Stimulated activated CD4-positive, alpha-beta T cell treated with anti-CD3 and anti-CD28 coated beads, Interleukin-15, amount 100 ng/mL, for 48 hours (primary cell): ENCODE measurements around the gene PSTK.

Source experiments
- DNase-seq, 2 donors: peaks; one replicate each; pipeline ENCODE4 v3.0.0-alpha.2; 2020; ENCODE audit warnings: low read depth in 2 of 2

Gene PSTK, protein sequence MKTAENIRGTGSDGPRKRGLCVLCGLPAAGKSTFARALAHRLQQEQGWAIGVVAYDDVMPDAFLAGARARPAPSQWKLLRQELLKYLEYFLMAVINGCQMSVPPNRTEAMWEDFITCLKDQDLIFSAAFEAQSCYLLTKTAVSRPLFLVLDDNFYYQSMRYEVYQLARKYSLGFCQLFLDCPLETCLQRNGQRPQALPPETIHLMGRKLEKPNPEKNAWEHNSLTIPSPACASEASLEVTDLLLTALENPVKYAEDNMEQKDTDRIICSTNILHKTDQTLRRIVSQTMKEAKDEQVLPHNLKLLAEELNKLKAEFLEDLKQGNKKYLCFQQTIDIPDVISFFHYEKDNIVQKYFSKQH

DNA sequence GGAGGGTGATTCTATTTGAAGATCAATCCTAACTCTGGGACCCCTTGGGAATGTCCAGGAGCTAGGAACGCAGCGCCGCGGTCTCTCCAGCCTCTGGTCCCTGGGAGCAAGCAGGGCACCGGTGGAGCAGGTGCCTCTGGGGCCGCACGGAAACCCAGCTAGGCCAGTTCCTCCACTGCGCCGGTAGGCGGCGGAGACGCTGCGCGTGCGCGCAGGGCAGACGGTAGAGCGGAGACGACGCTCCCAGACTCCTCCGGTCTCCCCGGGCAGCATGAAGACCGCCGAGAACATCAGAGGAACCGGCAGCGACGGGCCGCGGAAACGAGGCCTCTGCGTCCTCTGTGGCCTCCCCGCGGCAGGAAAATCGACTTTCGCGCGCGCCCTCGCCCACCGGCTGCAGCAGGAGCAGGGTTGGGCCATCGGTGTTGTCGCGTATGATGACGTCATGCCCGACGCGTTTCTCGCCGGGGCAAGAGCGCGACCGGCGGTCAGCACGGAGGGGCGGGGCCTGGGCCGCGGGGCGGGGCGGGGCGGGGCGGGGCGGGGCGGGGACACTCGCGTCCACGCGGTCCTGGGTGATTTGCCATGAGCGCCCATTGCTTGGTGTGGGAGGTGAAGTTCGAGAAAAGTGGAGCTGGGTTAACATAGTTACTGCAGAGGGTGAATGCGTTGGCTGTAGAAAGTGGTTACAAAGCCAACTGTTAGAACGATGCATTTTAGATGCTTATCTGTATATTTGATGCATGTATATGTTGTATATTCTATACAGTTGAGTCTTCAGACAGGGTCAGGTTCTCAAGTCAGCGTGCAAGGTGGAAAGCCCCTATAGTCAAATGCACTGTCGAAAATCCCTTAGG, at the start of gene PSTK:
Gene PSTK, plus strand, starts transcription at position 193 of the 857 bp plus-strand sequence. Its CDS starts 79 bp downstream, at position 272.
- peak; percentile 83 to 84 for DNase-seq

DNA sequence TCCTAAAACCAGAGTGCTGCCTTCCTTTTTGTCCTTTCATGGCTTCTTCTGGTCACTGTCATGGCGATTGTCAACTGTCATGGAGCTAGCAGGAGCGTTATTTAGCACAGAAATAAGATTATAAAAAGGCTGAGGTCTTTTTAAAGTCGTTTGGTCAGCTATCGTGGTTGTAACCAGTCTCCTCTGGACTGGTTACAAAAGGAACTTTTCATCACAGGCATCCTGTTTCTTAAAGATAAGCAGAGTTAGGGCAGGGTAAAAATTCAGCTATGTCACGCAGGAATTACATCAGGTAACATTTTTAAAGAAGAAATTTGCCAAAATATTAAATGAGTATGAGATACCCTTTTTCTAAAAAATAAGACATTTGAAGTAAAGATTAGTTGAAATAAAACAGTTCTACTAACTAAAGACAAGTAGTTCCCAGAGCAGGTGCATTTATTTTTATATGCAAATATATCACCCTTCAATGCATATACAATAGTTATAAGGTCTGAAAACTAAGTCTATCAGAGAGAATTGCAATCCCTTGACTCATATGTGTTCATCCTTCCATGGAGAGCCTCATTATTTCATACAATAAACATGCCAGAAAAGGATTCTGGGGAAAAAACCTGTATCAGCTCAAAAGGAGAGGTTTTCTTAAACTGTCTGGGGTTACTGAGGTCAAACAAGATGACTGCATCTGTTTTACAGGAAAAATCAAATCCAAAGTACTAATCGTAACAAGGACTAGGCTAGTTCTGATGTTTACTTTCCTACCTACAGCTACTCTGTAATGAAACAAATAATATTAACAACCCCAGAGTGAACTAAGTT, 48.9 kb upstream of the PSTK start:
- no peak for DNase-seq

DNA sequence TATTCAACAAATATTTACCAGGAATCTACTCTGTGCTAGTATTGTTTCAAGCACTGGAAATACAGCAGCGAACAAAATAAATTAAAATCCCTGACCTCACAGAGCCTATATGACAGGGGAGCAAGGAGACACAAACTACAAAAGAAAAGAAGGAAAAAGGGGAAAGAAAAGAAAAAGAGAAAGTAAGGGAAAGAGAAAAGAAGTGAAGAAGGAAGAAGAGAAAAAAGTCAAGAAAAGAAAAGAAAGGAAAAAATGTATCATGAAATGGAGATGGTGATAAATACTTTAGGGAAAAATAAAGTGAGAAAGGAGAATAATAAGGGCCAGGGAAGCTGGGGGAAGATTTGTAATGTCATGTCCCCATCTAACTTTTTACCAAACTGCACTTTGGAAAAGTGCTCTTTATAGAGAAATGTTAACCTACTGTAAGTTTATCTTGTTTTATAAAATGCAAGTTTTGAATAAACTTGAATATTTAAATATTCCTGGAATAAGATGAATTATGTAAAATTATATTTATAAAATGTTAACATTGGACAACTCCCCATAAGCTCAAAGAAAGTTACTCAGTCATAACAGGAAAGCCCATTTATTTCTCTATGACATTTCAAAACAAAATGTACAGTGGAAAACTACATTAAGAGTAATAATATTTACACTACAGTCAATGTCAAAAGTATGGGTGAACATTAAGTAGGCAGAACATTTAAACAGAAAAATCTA, 40.9 kb upstream of the PSTK start:
- DNase-seq, result no peak

DNA sequence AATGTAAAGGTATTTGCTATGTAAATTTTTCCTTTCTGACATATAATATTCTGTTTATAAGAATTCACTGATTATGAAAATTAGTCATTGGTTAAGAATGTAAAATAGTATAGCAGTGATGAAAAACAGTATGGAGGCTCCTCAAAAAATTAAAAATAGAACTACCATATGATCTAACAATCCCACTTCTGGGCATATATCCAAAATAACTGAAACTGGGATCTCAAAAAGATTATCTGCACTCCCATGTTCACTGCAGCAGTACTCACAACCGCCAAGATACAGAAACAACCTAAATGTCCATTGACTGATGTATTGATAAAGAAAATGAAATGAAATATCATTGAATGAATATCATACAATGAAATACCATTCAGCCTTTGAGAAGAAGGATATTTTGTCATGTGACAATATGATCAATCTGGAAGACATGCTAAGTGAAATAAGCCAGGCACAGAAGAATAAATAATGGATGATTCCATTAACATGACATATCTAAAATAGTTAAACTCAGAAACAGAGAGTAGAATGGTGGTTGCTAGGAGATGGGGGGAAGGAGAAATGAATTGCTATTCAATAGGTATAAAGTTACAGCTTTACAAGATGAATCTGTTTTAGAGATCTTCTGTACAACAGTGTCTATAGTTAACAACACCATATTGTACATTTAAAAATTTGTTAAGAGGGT, 40.2 kb upstream of the PSTK start:
- DNase-seq, result no peak

DNA sequence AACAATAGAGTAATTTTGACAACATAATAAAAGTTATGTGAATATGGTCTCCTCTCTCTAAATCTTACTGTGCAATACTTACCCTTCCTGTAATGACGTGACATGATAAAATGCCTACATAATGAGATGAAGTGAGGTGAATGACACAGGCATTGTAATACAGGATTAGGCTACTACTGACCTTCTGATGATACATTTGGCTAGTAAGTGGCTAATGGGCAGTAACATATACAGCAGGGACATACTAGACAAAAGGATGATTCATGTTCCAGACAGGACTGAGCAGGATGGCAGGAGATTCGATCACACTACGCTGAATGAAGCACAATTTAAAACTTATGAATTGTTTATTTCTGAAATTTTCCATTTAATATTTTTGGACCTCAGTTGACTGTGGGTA, 30.9 kb upstream of the PSTK start:
- DNase-seq, result no peak

DNA sequence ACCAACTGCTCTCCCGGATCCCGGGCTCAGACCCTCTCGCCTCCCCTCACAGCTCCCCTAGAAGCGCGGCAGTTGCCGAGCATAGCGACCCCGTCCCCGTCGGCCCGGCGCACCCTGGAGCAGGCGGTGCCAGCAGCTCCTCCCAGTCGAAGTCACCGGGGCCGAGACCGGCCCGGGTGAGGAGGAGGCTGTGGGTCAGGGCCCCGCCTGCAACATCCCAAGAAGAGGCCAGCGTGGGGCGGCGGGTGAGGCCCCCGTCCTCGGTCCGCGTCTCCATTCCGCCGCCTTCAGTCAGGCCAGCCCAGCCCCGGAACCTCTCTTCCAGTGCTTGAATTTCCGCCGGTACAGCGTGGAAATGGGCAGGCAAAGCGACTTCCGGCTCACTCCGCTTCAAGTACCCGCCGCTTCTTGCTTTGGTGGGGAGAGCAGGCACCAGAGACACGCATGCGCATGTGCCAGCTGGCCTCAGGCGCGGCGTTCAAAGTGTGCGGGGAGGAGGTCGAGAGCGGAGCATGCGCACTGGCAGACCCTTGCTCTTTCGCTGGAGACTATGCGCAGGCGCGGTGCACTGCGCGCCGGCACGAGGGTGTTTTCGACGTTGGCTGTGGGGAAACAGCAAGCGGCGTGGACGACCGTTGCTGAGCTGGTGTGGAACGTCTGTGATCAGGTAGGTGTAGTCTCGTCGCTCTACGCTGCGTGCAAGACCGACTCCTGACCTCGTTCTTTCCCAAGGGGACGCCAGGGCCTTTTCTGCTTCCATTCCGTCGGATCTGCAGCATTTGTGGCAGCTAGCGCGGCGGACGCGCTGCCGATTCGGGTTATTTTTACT, 26.1 kb upstream of the PSTK start, which contains the start of gene C10orf88:
Gene C10orf88, minus strand, starts transcription at position 326 of the 829 bp plus-strand sequence. Its CDS starts 49 bp downstream, at position 277.
- peak; percentile 95 for DNase-seq

DNA sequence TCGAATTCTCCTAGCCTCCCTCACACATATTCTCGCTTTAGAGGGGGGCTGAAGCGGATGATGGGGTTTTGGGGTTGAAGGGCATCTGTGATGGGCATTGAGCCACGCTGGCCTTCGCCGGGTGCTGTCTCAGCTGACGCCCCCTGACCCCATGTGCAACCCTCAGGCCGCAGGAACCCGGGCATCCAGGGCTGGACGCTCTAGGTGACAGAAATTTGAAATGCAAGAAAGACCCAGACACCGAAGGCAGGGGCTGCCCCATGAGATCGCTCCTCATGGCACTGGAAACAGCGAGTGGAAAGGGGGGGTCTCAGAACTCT, 25.5 kb upstream of the PSTK start:
- DNase-seq, result no peak

DNA sequence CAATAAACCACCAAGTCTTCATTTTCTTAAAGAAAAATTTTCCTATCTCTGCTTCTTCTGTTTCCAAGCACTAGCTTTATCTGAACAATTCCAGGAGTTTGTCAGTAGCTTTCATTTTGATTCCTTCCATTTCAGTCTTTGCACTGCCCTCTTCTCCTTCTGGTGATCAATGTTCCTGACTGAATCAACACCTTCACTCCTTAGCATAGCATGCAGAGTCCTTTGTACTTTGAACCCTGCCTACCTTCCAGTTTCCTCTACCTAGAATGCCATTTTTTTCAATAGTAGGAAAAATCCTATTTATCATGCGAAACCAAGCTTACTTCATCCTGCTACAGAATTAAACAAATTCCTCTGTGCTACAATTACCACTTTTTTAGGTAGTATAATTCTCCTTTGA, 24.3 kb upstream of the PSTK start:
- DNase-seq, result no peak

DNA sequence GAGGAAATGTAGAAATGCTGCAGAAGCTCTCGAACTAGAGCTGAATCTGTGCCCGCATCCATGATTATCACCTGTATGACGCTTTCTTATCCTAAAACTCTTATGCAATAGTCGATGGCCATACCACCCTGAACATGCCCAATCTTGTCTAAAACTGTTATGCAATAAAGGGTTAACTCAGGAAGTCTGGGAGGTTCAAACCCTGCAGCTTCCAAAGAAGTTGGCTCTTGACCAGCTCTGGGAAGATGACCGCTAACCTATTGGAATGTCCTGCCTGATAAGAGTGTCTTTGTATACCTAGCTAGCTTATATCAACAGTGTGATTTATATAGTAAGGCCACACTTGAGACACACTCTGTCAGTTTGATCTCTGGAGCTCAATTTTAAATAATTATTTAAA, 22.7 kb upstream of the PSTK start:
- DNase-seq, result no peak

DNA sequence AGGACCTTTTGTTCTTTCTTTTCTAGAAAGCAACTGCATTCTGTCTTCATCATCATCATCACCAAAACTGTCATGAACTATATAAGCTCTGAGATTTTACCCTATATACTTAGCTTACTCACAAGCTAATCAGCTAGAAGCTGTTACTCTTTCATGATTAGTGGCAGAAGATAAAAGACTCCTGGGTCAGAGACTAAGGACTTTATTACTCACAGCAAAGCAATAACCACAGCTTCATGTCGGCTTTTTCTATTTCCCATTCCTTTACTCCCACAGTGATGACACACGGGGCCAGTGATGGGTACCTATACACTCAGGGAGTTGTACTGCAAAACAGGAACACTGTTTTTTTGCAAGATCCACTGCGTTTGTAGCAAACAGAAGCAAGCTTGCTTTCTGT, 17.8 kb upstream of the PSTK start:
- no peak for DNase-seq

DNA sequence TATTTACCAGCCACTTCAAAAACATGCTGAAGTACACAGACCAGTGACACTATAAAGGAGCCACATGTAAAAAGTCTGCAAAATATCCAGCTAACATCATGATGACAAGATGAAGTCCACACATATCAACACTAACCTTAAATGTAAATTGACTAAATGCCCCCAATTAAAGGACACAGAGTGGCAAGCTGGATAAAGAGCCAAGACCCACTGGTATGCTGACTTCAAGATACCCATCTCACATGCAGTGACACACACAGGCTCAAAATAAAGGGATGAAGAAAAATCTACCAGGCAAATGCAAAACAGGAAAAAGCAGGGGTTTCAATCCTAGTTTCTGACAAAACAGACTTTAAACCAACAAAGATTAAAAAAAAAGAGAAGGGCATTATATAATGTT, 13.3 kb upstream of the PSTK start:
- DNase-seq, result no peak

DNA sequence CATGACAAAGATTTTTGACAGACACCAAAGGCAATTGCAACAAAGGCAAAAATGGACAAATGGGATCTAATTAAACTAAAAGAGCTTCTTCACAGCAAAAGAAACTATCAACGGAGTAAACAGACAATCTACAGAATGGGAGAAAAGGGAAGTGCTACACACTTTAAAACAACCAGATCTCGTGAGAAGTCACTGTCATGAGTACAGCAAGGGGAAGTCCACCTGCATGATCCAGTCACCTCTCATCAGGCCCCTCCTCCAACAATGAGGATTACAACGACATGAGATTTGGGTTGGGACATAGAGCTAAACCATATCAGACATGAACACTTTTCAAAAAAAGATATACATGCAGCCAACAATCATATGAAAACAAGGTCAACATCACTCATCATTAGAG, 11.5 kb upstream of the PSTK start:
- DNase-seq, result no peak

DNA sequence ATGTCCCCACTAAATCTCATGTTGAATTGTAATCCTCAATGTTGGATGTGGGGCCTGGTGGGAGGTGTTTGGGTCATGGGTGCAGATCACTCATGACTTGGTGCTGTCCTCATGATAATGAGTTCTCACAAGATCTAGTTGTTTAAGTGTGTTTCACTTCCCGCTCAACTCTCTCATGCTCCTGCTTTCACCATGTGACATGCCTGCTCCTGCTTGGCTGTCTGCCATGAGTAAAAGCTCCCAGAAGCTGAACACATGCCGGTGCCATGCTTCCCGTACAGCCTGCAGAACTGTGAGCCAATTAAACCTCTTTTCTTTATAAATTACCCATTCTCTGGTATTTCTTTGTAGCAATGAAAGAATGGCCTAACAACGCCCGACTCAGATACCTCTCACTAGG, 6.2 kb upstream of the PSTK start:
- DNase-seq, result no peak

DNA sequence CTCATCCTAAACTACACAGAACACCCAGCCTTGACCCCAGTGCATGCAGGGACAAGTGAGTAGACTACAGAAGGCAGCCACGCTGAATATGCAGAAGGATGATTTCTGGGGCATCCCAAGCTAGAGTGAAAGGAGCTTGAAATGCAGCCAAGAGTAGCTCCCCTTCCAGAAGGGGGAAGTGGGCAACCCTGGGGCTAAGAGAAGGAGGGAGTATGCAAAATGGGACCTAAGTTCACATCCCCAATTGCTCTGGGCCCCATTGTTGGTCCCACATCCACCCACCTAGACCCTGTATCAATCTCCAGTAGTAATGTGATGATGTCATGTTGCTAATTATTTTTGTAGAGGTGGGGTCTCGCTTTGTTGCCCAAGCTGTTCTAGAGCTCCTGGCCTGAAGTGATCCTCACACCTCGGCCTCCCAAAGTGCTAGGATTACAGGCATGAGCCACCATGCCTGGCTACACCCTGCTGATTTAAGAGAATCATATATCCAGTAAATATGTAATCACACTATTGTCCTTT, 5.6 kb upstream of the PSTK start:
- DNase-seq, result no peak

DNA sequence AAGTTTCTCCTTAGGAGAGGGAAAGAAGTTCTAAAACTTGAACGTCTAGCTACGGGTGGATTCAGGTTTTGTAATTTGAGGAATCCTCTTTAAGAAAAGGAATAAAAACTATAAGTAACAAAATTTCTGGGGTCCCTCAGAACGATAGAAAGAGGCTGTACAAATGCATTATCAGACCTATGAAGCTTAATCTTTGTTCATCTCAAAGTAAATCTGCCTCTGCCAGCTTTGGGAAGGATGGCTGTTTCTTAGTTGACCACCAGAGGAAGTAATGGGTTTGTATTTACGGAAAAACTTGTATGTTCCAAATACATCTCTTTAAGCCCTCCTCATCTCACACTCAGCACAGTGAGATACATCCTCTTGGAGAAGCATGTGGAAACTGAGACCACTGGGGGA, 864 bp downstream of the PSTK start:
- DNase-seq, result no peak

DNA sequence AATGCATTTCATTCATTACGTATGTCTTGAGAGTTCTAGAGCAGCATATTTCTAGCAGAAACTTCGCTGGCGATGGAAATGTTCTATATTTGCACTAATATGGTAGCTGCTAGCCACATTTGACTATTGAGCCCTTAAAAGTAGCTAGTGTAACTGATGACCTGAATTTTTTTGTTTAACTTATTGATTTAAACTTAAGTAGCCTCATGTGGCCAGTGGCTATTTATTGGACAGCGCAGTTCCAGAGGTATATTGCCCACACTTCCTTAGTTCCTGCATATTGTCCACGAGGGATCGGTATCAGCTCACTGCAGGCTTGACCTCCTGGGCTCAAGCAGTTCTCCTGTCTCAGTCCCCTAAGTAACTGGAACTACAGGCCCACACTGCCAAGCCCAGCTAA, 3.7 kb downstream of the PSTK start:
- no peak for DNase-seq

DNA sequence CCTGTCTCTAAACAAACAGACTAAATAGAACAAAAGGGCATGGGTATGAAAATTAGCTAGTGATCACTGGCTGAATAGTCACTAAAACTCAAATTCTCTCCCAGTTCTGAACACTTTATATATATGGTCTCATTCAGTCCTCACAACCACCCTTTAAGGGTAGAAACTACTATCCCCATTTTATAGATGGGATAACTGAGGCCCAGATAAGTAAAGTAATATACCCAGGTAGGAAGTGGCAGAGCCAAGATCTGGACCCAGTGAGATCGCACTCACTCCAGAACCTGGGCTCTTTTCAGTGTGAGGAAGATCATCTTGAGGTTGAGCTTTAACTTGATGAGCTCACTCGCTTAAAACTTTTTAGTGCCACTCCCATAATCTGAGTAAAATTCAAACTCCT, 4.5 kb downstream of the PSTK start:
- no peak for DNase-seq

DNA sequence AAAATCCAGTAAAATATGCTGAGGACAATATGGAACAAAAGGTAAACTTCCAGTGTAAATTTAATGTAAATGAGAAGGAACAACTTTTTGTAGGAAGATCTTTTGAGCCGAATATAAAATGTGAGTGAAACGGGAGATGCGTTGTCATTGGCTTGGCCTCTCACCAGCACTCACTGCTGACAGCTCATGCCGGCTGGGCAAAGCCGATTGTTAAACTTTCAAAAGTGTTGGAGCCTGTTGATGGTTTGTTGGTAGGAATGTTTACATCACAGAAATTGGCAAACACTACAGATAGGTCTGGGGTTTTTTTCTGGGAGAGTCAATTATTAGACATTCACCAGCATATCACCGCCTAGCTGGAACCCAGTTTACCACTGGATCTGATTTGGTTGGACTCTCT, 6.1 kb downstream of the PSTK start:
- no peak for DNase-seq

DNA sequence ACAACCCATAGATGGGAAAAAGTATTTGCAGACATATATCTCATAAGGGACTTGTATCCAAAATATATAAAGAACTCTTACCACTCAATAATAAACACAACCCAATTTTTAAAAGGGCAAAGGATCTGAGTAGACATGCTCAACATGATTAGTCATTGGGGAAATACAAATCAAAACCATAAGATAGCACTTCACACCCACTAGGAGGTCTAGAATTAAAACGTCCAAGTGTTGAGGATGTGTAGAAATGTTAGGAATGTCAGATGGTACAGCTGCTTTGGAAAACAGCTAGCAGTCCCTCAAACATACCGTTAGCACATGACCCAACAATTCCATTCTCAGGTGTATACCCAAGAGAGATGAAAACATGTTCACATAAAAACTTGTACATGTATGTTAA, 8.3 kb downstream of the PSTK start:
- no peak for DNase-seq

DNA sequence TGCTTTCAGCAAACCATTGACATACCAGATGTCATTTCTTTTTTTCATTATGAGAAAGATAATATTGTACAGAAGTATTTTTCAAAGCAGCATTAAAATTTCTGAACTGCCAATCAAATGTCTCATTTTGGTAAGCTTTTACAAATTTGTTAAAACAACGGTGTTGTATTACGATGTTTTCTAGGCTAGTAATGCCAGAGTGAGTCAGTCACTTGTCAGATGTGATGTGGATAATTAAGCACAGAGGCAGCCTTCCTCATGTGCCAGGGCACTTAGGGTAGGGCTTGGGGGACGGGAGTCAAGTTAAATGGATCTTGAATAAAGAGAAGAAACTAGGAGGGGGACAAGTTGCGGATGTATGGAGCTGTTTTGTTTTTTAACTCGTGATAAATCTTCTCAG, 10.1 kb downstream of the PSTK start:
- no peak for DNase-seq
